Left lobe of liver (tissue), 2 donors: ENCODE measurements around the gene CIZ1. TPM values are rescaled to one million over a fixed set of nuclear protein-coding genes. Genes with fewer than 3 reads are reported as not detected.
A peak's percentile ranks its signal among the peaks of the same experiment; 100 is the strongest.

ENCODE experiments used
- ATAC-seq: fragments of 200-7000 bp; cut with Tn5 transposase; one replicate; pipeline ENCODE4 v1.9.1; 2020; ENCODE audit warnings: mild to moderate bottlenecking, moderate library complexity
- DNase-seq: peaks from one replicate; pipeline ENCODE4 v3.0.0-alpha.2; 2020; ENCODE audit warnings: low spot score
- total RNA-seq: library from RNA; stranded (reverse); gene quantifications from one replicate; pipeline ENCODE4 v1.2.1, GENCODE V29; 2021
- donor health status: DM: no; HTN: no; CAD: no; lungs with moderate emphysema.
- donor health status: DM: no; HTN: yes; CAD: no.

CIZ1 gene
- total RNA-seq, 1 donor from 2014 or later = 28.1 TPM

DNA sequence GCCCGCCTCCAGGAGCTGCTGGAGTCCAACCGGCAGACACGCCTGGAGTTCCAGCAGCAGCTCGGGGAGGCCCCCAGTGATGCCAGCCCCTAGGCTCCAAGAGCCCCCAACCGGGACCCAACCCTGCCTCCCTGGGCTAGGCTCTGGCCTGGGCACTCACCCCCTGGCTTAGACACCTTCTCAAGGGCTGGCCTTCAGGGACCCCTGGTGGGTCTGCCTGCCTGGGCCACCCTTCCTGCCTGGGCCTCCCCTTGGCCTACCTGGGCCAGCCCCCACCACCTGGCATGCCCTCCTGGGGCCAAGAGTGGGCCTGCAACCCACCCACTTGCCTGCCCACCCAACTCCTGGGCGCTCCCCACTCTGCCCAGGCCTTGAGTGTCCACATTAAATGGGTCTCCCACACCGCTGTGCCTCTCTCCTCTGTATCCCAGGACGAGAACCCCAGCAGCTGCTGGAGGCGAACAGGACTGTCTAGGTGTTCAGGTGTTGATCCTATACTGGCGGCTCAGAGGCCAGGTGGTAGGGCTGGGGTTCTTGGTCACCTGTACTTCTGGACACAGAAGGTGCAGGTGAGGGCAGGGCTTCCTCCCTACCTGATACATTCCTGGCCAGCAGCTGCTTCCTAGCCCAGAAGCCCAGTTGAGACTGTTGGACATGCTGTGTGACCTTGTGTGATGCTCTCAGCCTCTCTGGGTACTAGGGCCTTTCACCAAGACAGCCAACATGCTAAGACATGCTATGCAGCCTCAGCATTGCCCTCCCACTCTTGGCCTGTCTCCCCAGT, 27.7 kb downstream of the CIZ1 start:
- no peak for DNase-seq
- no peak for ATAC-seq

DNA sequence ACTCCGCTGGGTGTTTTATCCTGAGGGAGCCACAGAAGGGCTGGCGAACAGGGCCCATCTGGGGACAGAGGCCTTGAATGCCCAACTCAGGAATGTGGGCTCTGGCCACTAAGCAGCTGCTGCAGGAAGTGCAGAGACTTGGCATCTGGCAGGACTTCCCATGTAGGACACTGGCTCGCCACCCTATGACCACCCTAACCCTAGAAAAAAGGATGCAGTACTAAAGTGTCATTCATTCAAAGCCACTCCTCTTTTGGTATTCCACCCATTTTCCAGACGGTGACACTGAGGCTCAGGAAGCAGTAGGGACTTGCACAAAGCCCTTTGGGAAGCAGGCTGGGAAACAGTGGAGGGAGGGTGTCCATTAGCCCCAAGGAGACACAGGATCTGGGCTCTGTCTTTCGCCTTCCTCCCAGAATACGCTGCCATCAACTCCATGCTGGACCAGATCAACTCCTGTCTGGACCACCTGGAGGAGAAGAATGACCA, 28.3 kb downstream of the CIZ1 start:
- DNase-seq = no peak
- no peak for ATAC-seq

- no peak for ATAC-seq
- no peak for DNase-seq
Measured at GRCh38 chr9:128162215-128163026, 29.0 kb downstream of the CIZ1 start.

- DNase-seq = no peak
- ATAC-seq = no peak
Measured at GRCh38 chr9:128161215-128161902, 30.0 kb downstream of the CIZ1 start.

DNA sequence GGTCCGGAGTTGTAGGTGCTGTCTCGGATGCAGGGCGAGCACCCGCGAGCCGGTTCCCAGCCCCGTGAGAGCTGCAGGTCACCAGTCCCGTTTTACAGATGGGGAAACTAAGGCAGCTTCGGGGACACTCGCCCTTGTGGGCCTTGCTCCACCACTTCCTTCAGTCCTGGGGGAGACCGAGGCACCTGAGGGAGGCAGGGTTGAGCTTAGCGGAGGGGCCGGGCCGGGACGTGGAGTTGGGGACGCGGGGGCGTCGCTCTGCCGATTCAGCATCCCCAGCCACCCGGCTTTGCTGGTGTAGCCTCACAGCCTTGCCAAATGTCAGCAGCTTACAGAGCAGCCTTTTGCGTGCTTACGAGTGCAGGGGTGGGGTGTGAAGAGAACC, 30.8 kb downstream of the CIZ1 start:
- DNase-seq (no peak), ATAC-seq (peak; percentile 1)

GRCh38 chr9:128159784-128160602, 31.4 kb downstream of the CIZ1 start, which contains the start of gene BBLN:
BBLN (plus strand) TSS chr9:128160265; CDS start chr9:128160408, 143 bp downstream.
- DNase-seq (peak; percentile 97), ATAC-seq (peak; percentile 95)

GRCh38 chr9:128159522-128159783, 31.9 kb downstream of the CIZ1 start:
- DNase-seq = no peak
- no peak for ATAC-seq

DNA sequence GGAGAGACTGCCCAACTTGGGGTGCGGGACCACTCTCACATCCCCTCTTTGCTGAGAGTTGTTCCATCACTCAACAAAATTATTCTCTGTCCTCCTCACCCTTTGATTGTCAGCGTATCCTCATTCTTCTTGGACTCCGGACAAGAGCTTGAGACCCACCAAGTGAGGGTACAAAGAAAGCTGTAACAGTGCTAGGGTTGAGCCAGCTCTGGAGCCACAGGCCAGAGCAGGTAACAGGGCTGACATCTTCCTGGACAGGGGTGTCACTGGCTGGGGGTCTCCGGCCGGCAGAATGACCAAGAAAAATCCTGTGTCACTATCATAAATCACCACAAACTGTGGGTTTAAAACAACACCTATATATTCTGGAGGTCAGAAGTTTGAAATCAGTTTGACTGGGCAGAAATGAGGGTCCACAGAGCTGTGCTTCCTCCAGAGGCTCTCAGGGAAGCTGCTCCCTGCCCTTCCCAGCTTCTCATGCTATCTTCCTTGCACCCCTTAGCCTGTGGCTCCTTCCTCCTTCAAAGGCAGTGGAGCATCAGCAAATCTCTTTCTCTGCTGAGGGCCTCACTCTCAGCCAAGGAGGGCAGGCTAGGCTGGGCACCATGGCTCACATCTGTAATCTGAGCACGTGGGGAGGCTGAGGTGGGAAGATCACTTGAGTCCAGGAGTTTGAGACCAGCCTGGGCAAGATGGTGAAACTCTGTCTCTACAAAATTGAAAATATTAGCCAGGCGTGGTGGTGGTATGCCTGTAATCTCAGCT, 35.5 kb downstream of the CIZ1 start:
- ATAC-seq = no peak
- no peak for DNase-seq

GRCh38 chr9:128153947-128154695, 37.3 kb downstream of the CIZ1 start:
- DNase-seq (no peak), ATAC-seq (no peak)

- DNase-seq (no peak), ATAC-seq (no peak)
Measured at GRCh38 chr9:128153060-128153946, 38.1 kb downstream of the CIZ1 start.

DNA sequence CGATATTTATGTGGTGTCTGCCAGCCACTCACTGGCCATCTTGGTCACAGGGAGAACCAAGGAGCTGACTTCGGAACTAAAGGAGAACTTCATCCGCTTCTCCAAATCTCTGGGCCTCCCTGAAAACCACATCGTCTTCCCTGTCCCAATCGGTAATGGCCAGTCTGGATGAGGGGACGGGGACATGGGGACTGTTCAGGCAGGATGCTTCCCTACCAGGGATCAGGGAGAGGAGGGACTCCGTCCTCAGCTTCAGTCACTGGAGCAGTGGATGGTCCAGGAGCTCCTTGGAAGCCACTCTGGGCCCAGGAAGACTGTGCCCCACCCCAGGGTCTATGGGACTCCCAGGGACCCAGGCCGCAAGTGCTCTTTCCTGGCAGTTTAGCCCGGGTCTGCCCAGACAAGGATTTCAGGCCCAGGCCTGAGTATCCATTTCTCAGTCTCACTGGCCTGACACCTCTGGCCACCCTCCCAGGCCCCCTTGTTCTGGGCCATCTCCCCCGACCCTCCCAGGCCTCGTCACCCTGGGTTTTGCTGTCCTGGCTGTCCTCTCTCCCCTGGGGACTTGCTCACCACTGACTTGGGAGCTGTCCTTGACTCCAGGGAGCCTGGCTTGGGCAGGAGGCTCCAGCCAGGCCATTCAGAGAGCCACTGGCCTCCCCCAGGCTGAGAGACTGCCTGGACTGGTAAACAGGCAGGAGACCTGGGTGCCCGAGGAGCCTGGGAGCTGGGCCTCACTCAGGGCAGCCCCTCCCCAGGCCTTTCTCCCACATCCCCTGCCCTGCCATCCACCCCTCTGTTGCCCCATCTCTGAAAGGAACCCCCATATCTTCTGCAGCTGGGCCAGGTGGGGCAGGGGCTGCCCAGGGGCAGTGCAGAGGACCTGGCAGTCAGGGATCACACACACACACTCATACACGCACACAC, 39.0 kb downstream of the CIZ1 start:
- DNase-seq = no peak
- ATAC-seq = no peak

GRCh38 chr9:128151309-128152132, 39.9 kb downstream of the CIZ1 start:
- ATAC-seq = no peak
- no peak for DNase-seq

GRCh38 chr9:128150594-128151308, 40.6 kb downstream of the CIZ1 start:
- ATAC-seq = no peak
- DNase-seq = no peak

- DNase-seq (no peak), ATAC-seq (no peak)
Measured at GRCh38 chr9:128149951-128150593, 41.3 kb downstream of the CIZ1 start.
